ENCODE results near the gene PRSS50. TPM values are rescaled to one million over a fixed set of nuclear protein-coding genes. Genes with fewer than 3 reads are reported as not detected.

The PRSS50 gene
- total and polyA plus RNA-seq, 4 donors: 0.02 to 0.33 (median 0.25) TPM; not detected in 1

- TF ChIP-seq FOXA2 (IDR thresholded peaks at IDR 0.05): no peak
- no peak for TF ChIP-seq EGR1 (IDR thresholded peaks at IDR 0.05; ENCODE audit: low read depth in 2 of 2)
- TF ChIP-seq, protein P1, sequence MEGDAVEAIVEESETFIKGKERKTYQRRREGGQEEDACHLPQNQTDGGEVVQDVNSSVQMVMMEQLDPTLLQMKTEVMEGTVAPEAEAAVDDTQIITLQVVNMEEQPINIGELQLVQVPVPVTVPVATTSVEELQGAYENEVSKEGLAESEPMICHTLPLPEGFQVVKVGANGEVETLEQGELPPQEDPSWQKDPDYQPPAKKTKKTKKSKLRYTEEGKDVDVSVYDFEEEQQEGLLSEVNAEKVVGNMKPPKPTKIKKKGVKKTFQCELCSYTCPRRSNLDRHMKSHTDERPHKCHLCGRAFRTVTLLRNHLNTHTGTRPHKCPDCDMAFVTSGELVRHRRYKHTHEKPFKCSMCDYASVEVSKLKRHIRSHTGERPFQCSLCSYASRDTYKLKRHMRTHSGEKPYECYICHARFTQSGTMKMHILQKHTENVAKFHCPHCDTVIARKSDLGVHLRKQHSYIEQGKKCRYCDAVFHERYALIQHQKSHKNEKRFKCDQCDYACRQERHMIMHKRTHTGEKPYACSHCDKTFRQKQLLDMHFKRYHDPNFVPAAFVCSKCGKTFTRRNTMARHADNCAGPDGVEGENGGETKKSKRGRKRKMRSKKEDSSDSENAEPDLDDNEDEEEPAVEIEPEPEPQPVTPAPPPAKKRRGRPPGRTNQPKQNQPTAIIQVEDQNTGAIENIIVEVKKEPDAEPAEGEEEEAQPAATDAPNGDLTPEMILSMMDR (IDR thresholded peaks at IDR 0.05; ENCODE audit: low read depth, low read length, missing input control): no peak
- TF ChIP-seq, protein P2, sequence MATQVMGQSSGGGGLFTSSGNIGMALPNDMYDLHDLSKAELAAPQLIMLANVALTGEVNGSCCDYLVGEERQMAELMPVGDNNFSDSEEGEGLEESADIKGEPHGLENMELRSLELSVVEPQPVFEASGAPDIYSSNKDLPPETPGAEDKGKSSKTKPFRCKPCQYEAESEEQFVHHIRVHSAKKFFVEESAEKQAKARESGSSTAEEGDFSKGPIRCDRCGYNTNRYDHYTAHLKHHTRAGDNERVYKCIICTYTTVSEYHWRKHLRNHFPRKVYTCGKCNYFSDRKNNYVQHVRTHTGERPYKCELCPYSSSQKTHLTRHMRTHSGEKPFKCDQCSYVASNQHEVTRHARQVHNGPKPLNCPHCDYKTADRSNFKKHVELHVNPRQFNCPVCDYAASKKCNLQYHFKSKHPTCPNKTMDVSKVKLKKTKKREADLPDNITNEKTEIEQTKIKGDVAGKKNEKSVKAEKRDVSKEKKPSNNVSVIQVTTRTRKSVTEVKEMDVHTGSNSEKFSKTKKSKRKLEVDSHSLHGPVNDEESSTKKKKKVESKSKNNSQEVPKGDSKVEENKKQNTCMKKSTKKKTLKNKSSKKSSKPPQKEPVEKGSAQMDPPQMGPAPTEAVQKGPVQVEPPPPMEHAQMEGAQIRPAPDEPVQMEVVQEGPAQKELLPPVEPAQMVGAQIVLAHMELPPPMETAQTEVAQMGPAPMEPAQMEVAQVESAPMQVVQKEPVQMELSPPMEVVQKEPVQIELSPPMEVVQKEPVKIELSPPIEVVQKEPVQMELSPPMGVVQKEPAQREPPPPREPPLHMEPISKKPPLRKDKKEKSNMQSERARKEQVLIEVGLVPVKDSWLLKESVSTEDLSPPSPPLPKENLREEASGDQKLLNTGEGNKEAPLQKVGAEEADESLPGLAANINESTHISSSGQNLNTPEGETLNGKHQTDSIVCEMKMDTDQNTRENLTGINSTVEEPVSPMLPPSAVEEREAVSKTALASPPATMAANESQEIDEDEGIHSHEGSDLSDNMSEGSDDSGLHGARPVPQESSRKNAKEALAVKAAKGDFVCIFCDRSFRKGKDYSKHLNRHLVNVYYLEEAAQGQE (IDR thresholded peaks at IDR 0.05): no peak
- TF ChIP-seq MAX (IDR thresholded peaks at IDR 0.05): no peak
- TF ChIP-seq NR2F2 (IDR thresholded peaks at IDR 0.05): no peak
- TF ChIP-seq YY1 (IDR thresholded peaks at IDR 0.05): no peak
- no peak for TF ChIP-seq RAD21 (IDR thresholded peaks at IDR 0.05)
- TF ChIP-seq, protein P3, sequence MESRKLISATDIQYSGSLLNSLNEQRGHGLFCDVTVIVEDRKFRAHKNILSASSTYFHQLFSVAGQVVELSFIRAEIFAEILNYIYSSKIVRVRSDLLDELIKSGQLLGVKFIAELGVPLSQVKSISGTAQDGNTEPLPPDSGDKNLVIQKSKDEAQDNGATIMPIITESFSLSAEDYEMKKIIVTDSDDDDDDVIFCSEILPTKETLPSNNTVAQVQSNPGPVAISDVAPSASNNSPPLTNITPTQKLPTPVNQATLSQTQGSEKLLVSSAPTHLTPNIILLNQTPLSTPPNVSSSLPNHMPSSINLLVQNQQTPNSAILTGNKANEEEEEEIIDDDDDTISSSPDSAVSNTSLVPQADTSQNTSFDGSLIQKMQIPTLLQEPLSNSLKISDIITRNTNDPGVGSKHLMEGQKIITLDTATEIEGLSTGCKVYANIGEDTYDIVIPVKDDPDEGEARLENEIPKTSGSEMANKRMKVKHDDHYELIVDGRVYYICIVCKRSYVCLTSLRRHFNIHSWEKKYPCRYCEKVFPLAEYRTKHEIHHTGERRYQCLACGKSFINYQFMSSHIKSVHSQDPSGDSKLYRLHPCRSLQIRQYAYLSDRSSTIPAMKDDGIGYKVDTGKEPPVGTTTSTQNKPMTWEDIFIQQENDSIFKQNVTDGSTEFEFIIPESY (IDR thresholded peaks at IDR 0.05): no peak
- TF ChIP-seq HNF4G (IDR thresholded peaks at IDR 0.05): no peak
- TF ChIP-seq JUND (IDR thresholded peaks at IDR 0.05): no peak
- TF ChIP-seq GABPA (IDR thresholded peaks at IDR 0.05 in 1 of 2, conservative IDR thresholded peaks at IDR 0.05 in 1 of 2): no peak
- no peak for TF ChIP-seq RXRA (IDR thresholded peaks at IDR 0.05)
- no peak for TF ChIP-seq SP1 (IDR thresholded peaks at IDR 0.05)
- no peak for TF ChIP-seq ATF3 (IDR thresholded peaks at IDR 0.05)
- no peak for TF ChIP-seq FOXA1 (IDR thresholded peaks at IDR 0.05)
- TF ChIP-seq HNF4A (conservative IDR thresholded peaks at IDR 0.05): no peak
- TF ChIP-seq TAF1 (conservative IDR thresholded peaks at IDR 0.05): no peak
- H3K27me3 ChIP-seq (ENCODE audit: control insufficient read depth in 4 of 4, insufficient read depth in 4 of 4, low read length in 3 of 4): no peaks in the 10 kb centered on the region
- DNase-seq (ENCODE audit: low spot score): no peak
- no peaks in the 10 kb centered on the region for H3K9me3 ChIP-seq (ENCODE audit: control insufficient read depth in 4 of 4, low read length in 3 of 4)
- no peak overlapping the region for H3K9ac ChIP-seq (ENCODE audit: low read depth in 1 of 2, low read length in 2 of 2)
- WGBS: 90% methylated on average over 22 of the region's 22 CpGs
- H3K36me3 ChIP-seq (ENCODE audit: control insufficient read depth in 4 of 4, insufficient read depth in 3 of 4, low read depth in 1 of 4, low read length in 3 of 4): no peaks in the 10 kb centered on the region
- H3K4me1 ChIP-seq (ENCODE audit: control insufficient read depth in 4 of 4, insufficient read depth in 4 of 4, low read length in 3 of 4): no peaks in the 10 kb centered on the region
- H3K27ac ChIP-seq (ENCODE audit: low read depth in 1 of 2, low read length in 2 of 2): no peak overlapping the region
- H3K4me3 ChIP-seq (ENCODE audit: low read depth in 1 of 3, low read length in 3 of 3): no peak overlapping the region
These were observed 3.6 kb downstream of the PRSS50 start for GRCh38 chr3:46713898-46714552.

Measured in liver (tissue), 9 donors.